Measurements from ENCODE around the gene MUS81. TPM values are rescaled to one million over a fixed set of nuclear protein-coding genes. Genes with fewer than 3 reads are reported as not detected.

MUS81 gene
- total and polyA plus RNA-seq, 2 of the 13 experiments (the other 11 are each of a cell fraction or from before 2014, with no cell fraction given), result 25.6 to 30.2 TPM

DNA sequence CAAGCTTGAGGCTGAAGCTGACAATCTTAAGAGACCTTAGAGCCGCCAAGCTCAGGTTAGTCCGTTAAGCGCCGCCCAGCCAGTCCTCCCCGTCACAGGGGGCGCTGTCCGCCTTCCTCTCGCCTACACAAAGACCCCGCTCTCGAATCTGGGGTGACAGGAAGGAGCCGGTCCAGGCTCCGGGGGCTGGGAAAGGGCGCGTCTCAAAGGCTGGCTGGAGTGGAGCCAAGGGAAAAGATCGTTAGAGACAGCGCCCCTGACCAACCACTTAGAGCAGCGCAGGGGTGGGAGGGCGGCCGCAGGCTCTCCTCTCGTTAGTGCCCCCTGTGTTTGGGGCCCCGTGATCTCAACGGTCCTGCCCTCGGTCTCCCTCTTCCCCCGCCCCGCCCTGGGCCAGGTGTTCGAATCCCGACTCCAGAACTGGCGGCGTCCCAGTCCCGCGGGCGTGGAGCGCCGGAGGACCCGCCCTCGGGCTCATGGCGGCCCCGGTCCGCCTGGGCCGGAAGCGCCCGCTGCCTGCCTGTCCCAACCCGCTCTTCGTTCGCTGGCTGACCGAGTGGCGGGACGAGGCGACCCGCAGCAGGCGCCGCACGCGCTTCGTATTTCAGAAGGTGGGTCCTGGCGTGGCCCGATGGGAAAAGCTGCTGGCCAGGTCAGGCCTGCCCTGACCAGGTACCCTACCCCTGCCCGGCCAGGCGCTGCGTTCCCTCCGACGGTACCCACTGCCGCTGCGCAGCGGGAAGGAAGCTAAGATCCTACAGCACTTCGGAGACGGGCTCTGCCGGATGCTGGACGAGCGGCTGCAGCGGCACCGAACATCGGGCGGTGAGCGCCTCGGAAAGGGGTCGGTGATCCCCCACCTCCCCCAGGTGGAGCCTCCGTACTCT, at the start of gene MUS81 (continued):
- no peak; the same call in 1 of the 2 replicates for TF ChIP-seq ZFP36L1 (CRISPR knock-in tag; IDR thresholded peaks at IDR 0.05)
- peak; percentile 33 for TF ChIP-seq FOXA3 (CRISPR knock-in tag; IDR thresholded peaks at IDR 0.05)
- 0 out of 2 replicates have a peak, but pooled peaks have one; percentile 29 for TF ChIP-seq ZSCAN21 (CRISPR knock-in tag; IDR thresholded peaks at IDR 0.05; ENCODE audit: borderline replicate concordance)
- peak; percentile 67 for TF ChIP-seq NFYC (CRISPR knock-in tag; IDR thresholded peaks at IDR 0.05)
- TF ChIP-seq, protein P1, sequence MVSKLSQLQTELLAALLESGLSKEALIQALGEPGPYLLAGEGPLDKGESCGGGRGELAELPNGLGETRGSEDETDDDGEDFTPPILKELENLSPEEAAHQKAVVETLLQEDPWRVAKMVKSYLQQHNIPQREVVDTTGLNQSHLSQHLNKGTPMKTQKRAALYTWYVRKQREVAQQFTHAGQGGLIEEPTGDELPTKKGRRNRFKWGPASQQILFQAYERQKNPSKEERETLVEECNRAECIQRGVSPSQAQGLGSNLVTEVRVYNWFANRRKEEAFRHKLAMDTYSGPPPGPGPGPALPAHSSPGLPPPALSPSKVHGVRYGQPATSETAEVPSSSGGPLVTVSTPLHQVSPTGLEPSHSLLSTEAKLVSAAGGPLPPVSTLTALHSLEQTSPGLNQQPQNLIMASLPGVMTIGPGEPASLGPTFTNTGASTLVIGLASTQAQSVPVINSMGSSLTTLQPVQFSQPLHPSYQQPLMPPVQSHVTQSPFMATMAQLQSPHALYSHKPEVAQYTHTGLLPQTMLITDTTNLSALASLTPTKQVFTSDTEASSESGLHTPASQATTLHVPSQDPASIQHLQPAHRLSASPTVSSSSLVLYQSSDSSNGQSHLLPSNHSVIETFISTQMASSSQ (IDR thresholded peaks at IDR 0.05; ENCODE audit: low read depth), result no peak
- TF ChIP-seq, protein P1 (CRISPR knock-in tag; IDR thresholded peaks at IDR 0.05; ENCODE audit: borderline replicate concordance), result no peak; the same call in 1 of the 2 replicates
- TF ChIP-seq ELK4 (CRISPR knock-in tag; IDR thresholded peaks at IDR 0.05; ENCODE audit: borderline replicate concordance), result no peak
- peak; percentile 80; the same call in 1 of the 2 replicates for TF ChIP-seq HOXA9 (CRISPR knock-in tag; IDR thresholded peaks at IDR 0.05; ENCODE audit: borderline replicate concordance)
- TF ChIP-seq, protein P2, sequence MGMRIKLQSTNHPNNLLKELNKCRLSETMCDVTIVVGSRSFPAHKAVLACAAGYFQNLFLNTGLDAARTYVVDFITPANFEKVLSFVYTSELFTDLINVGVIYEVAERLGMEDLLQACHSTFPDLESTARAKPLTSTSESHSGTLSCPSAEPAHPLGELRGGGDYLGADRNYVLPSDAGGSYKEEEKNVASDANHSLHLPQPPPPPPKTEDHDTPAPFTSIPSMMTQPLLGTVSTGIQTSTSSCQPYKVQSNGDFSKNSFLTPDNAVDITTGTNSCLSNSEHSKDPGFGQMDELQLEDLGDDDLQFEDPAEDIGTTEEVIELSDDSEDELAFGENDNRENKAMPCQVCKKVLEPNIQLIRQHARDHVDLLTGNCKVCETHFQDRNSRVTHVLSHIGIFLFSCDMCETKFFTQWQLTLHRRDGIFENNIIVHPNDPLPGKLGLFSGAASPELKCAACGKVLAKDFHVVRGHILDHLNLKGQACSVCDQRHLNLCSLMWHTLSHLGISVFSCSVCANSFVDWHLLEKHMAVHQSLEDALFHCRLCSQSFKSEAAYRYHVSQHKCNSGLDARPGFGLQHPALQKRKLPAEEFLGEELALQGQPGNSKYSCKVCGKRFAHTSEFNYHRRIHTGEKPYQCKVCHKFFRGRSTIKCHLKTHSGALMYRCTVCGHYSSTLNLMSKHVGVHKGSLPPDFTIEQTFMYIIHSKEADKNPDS (CRISPR knock-in tag; IDR thresholded peaks at IDR 0.05), result no peak
- TF ChIP-seq, protein P3, sequence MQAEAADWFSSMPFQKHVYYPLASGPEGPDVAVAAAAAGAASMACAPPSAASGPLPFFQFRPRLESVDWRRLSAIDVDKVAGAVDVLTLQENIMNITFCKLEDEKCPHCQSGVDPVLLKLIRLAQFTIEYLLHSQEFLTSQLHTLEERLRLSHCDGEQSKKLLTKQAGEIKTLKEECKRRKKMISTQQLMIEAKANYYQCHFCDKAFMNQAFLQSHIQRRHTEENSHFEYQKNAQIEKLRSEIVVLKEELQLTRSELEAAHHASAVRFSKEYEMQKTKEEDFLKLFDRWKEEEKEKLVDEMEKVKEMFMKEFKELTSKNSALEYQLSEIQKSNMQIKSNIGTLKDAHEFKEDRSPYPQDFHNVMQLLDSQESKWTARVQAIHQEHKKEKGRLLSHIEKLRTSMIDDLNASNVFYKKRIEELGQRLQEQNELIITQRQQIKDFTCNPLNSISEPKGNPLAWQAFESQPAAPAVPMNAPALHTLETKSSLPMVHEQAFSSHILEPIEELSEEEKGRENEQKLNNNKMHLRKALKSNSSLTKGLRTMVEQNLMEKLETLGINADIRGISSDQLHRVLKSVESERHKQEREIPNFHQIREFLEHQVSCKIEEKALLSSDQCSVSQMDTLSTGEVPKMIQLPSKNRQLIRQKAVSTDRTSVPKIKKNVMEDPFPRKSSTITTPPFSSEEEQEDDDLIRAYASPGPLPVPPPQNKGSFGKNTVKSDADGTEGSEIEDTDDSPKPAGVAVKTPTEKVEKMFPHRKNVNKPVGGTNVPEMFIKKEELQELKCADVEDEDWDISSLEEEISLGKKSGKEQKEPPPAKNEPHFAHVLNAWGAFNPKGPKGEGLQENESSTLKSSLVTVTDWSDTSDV (CRISPR knock-in tag; IDR thresholded peaks at IDR 0.05), result no peak
- no peak for TF ChIP-seq ZNF337 (CRISPR knock-in tag; IDR thresholded peaks at IDR 0.05; ENCODE audit: borderline replicate concordance, low read depth)
- no peak for TF ChIP-seq RBAK (CRISPR knock-in tag; IDR thresholded peaks at IDR 0.05)
- TF ChIP-seq, protein P4, sequence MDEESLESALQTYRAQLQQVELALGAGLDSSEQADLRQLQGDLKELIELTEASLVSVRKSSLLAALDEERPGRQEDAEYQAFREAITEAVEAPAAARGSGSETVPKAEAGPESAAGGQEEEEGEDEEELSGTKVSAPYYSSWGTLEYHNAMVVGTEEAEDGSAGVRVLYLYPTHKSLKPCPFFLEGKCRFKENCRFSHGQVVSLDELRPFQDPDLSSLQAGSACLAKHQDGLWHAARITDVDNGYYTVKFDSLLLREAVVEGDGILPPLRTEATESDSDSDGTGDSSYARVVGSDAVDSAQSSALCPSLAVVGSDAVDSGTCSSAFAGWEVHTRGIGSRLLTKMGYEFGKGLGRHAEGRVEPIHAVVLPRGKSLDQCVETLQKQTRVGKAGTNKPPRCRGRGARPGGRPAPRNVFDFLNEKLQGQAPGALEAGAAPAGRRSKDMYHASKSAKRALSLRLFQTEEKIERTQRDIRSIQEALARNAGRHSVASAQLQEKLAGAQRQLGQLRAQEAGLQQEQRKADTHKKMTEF (CRISPR knock-in tag; IDR thresholded peaks at IDR 0.05), result peak; percentile 82
- no peak for TF ChIP-seq FOXK2 (IDR thresholded peaks at IDR 0.05)
- no peak for TF ChIP-seq MYNN (CRISPR knock-in tag; IDR thresholded peaks at IDR 0.05; ENCODE audit: low read depth)
- no peak for TF ChIP-seq ATRX (CRISPR knock-in tag; IDR thresholded peaks at IDR 0.05; ENCODE audit: borderline replicate concordance)

Measured in HepG2 (cell line).